IMR-90 (cell line): ENCODE measurements around the gene RFTN2. TPM values are rescaled to one million over a fixed set of nuclear protein-coding genes. Genes with fewer than 3 reads are reported as not detected.
"Not testable (repeated sequence)": the region's sequence is repeated elsewhere in the genome, so short reads cannot be mapped to it uniquely, and the experiment has no call there.

Source experiments
- ATAC-seq: fragments of 200-7000 bp; cut with Tn5 transposase; 2 replicates; pipeline ENCODE4 v1.9.1; 2020; ENCODE audit warnings: low read depth, mild to moderate bottlenecking, moderate library complexity
- BruUV-seq: library from RNA; stranded (reverse); fragments of 400-500 nt; replicated peaks from 2 replicates; lab custom pipeline; 2021; lab: Mats Ljungman, UMichigan
- CTCF ChIA-PET: fragments of 300-600 bp; formaldehyde crosslinking; extraction: SDS; loops from one replicate; lab custom pipeline; 2021; ENCODE audit warnings: antibody characterized with exemption; lab: Yijun Ruan, JAX
- POLR2A ChIA-PET: fragments of 300-600 bp; sonication (Branson Sonifier 250); formaldehyde crosslinking; loops from one replicate; lab custom pipeline; 2022; ENCODE audit warnings: antibody characterized with exemption; ENCODE audit not compliant: unreplicated experiment; lab: Charles Lee
- DNase-seq: peaks from one replicate; pipeline ENCODE4 v3.0.0; 2013
- H2AFZ ChIP-seq: replicated peaks from 2 replicates; pipeline ENCODE3; 2013; ENCODE audit warnings: low read length, mild to moderate bottlenecking; ENCODE audit not compliant: poor library complexity
- H2AK5ac ChIP-seq: 2 replicates; pipeline ENCODE4 v1.6.1; 2013; ENCODE audit warnings: low read depth, low read length, inconsistent platforms
- H2AK9ac ChIP-seq: replicated peaks from 2 replicates; pipeline ENCODE3; 2013; ENCODE audit warnings: mild to moderate bottlenecking, low read depth, low read length, moderate library complexity; ENCODE audit not compliant: poor library complexity
- H2BK120ac ChIP-seq: 2 replicates; pipeline ENCODE4 v1.6.1; 2013; ENCODE audit warnings: low read depth, low read length, inconsistent platforms
- H2BK15ac ChIP-seq: 3 replicates; pipeline ENCODE4 v1.6.1; 2013; ENCODE audit warnings: low read depth, low read length, inconsistent platforms
- H2BK20ac ChIP-seq: 2 replicates; pipeline ENCODE4 v1.6.1; 2013; ENCODE audit warnings: low read depth, mild to moderate bottlenecking, inconsistent platforms, low read length, moderate library complexity
- H2BK5ac ChIP-seq: 2 replicates; pipeline ENCODE4 v1.6.1; 2013; ENCODE audit warnings: mild to moderate bottlenecking, low read depth, low read length, inconsistent platforms; ENCODE audit not compliant: poor library complexity, severe bottlenecking
- H3K14ac ChIP-seq: replicated peaks from 2 replicates; pipeline ENCODE4 v1.6.1; 2013; ENCODE audit warnings: low read depth, low read length, inconsistent platforms
- H3K18ac ChIP-seq: 2 replicates; pipeline ENCODE4 v1.6.1; 2013; ENCODE audit warnings: low read depth, low read length, control low read depth
- H3K23ac ChIP-seq: 2 replicates; pipeline ENCODE4 v1.6.1; 2013; ENCODE audit warnings: low read depth, low read length, inconsistent platforms
- H3K27ac ChIP-seq: 2 replicates; pipeline ENCODE4 v1.5.1; 2013; ENCODE audit warnings: mild to moderate bottlenecking, control low read depth, low read length; ENCODE audit not compliant: insufficient read depth
- H3K27me3 ChIP-seq: 2 replicates; pipeline ENCODE4 v1.6.1; 2013; ENCODE audit warnings: low read length; ENCODE audit not compliant: control insufficient read depth, insufficient read depth
- H3K36me3 ChIP-seq: 2 replicates; pipeline ENCODE4 v1.6.1; 2013; ENCODE audit warnings: low read length, mixed read lengths; ENCODE audit not compliant: control insufficient read depth, insufficient read depth
- H3K4ac ChIP-seq: 2 replicates; pipeline ENCODE4 v1.6.1; 2013; ENCODE audit warnings: low read depth, low read length, inconsistent platforms
- H3K4me1 ChIP-seq: 2 replicates; pipeline ENCODE4 v1.6.1; 2013; ENCODE audit warnings: low read length, mixed read lengths; ENCODE audit not compliant: control insufficient read depth, insufficient read depth
- H3K4me2 ChIP-seq: 2 replicates; pipeline ENCODE4 v1.6.1; 2013; ENCODE audit warnings: low read depth, mild to moderate bottlenecking, control low read depth, low read length, moderate library complexity
- H3K4me3 ChIP-seq: 2 replicates; pipeline ENCODE4 v1.5.1; 2013; ENCODE audit warnings: low read depth, mild to moderate bottlenecking, control low read depth, low read length, moderate library complexity; ENCODE audit not compliant: insufficient read depth
- H3K56ac ChIP-seq: 2 replicates; pipeline ENCODE4 v1.6.1; 2013; ENCODE audit warnings: low read length, inconsistent platforms; ENCODE audit not compliant: insufficient read depth; ENCODE audit errors: extremely low read depth
- H3K79me1 ChIP-seq, 2 experiments: 2 replicates each; pipeline ENCODE4 v1.6.1; 2013; ENCODE audit warnings: low read length in 2 of 2, inconsistent platforms in 1 of 2, low read depth in 1 of 2
- H3K9ac ChIP-seq: 2 replicates; pipeline ENCODE4 v1.6.1; 2013; ENCODE audit warnings: low read depth, low read length, control low read depth
- H3K9me1 ChIP-seq: 2 replicates; pipeline ENCODE4 v1.6.1; 2013; ENCODE audit warnings: low read length, inconsistent platforms; ENCODE audit not compliant: insufficient read depth
- H3K9me3 ChIP-seq: 2 replicates; pipeline ENCODE4 v1.6.1; 2013; ENCODE audit warnings: low read length; ENCODE audit not compliant: control insufficient read depth, insufficient read depth
- H4K20me1 ChIP-seq: 2 replicates; pipeline ENCODE4 v1.6.1; 2013; ENCODE audit warnings: low read length, inconsistent platforms; ENCODE audit not compliant: insufficient read depth
- H4K5ac ChIP-seq: 2 replicates; pipeline ENCODE4 v1.6.1; 2013; ENCODE audit warnings: mild to moderate bottlenecking, low read depth, low read length, control low read depth
- H4K8ac ChIP-seq, 2 experiments: 2 replicates each; pipeline ENCODE4 v1.6.1; 2013; ENCODE audit warnings: low read depth in 2 of 2, low read length in 2 of 2, control low read depth in 1 of 2, inconsistent platforms in 1 of 2
- H4K91ac ChIP-seq: 2 replicates; pipeline ENCODE4 v1.6.1; 2013; ENCODE audit warnings: low read depth, low read length, inconsistent platforms; ENCODE audit not compliant: insufficient read depth
- CHD1 ChIP-seq: IDR thresholded peaks from 2 replicates; pipeline ENCODE4 v1.6.1; 2012; ENCODE audit warnings: low read depth, low read length, improper control_type of control experiment
- FOS ChIP-seq: fragments of 150-350 bp; IDR thresholded peaks from 2 replicates; pipeline ENCODE4 v1.6.1; 2016; ENCODE audit warnings: low read depth, low read length
- MAFK ChIP-seq: IDR thresholded peaks from 2 replicates; pipeline ENCODE4 v1.6.1; 2012; ENCODE audit warnings: low read depth, low read length, improper control_type of control experiment
- MAZ ChIP-seq: IDR thresholded peaks from 2 replicates; pipeline ENCODE4 v1.6.1; 2012; ENCODE audit warnings: low read depth, mild to moderate bottlenecking, low read length, improper control_type of control experiment, moderate library complexity, borderline replicate concordance
- WGBS, 2 experiments: methylation state at CpG; one replicate each; pipeline versions ENCODE4 v1.1.5 to v1.1.7; 2013; ENCODE audit warnings: missing lambda C conversion rate in 2 of 2; ENCODE audit not compliant: insufficient read length in 1 of 2; ENCODE audit errors: extremely low coverage in 2 of 2; 5-methylcytosine and 5-hydroxymethylcytosine counted together
- dilution Hi-C: fragments of 300-500 bp; cut with HindIII; formaldehyde crosslinking; loops from one replicate; pipeline ENCODE4 v1.14.3; 2018; ENCODE audit warnings: low sequenced_read_pairs; ENCODE audit not compliant: unreplicated experiment
- in situ Hi-C: fragments of 300-500 bp; cut with MboI; formaldehyde crosslinking; loops from 3 replicates; pipeline ENCODE4 v1.14.3; 2019; ENCODE audit warnings: low sequenced_read_pairs, inconsistent platforms, mixed read lengths
- intact Hi-C: fragments of 100-400 bp; cut with micrococcal nuclease; formaldehyde crosslinking; loops from 2 replicates; pipeline ENCODE4 v1.10.0; 2022
- polyA plus RNA-seq, 3 experiments: library from polyadenylated mRNA; depleted of rRNA; stranded (reverse); fragments of >200 nt; gene quantifications; 2 replicates each; pipeline ENCODE4 v1.2.3, GENCODE V29; 2012; ENCODE audit warnings: low replicate concordance in 1 of 3
- total RNA-seq: library from RNA; depleted of rRNA; stranded (reverse); fragments of >200 nt; gene quantifications from 2 replicates; pipeline ENCODE4 v1.2.3, GENCODE V29; 2012

The RFTN2 gene
- total and polyA plus RNA-seq, 2 of the 4 experiments (the other 2 are of a cell fraction): 0.44 to 2.3 TPM

GRCh38 chr2:197700960-197701359 is 25.6 kb upstream of the RFTN2 start (continued):
- TF ChIP-seq CHD1 (no peak), MAZ (no peak), FOS (no peak)

GRCh38 chr2:197699724-197700123 is 24.3 kb upstream of the RFTN2 start:
- H4K8ac ChIP-seq, DNase-seq, H2AK5ac ChIP-seq, H4K91ac ChIP-seq, H3K14ac ChIP-seq, dilution Hi-C loops, H3K4me1 ChIP-seq, H3K27me3 ChIP-seq, H3K23ac ChIP-seq, H3K4me2 ChIP-seq, H3K56ac ChIP-seq, H2AK9ac ChIP-seq, H3K9ac ChIP-seq, H2BK5ac ChIP-seq, ATAC-seq, H3K79me1 ChIP-seq, H2AFZ ChIP-seq, H3K9me1 ChIP-seq, POLR2A ChIA-PET, BruUV-seq, H3K36me3 ChIP-seq, H2BK15ac ChIP-seq, H3K4me3 ChIP-seq, H3K27ac ChIP-seq, H2BK120ac ChIP-seq, H4K20me1 ChIP-seq, H2BK20ac ChIP-seq, CTCF ChIA-PET, H3K4ac ChIP-seq, H4K5ac ChIP-seq, H3K18ac ChIP-seq, H3K9me3 ChIP-seq: not testable (repeated sequence)
- intact Hi-C loops (loop anchor here (10.0 kb wide), 2 partner anchors 265 to 575 kb away; partner anchors contain the start of gene SF3B1), in situ Hi-C loops (loop anchor here (10.0 kb wide), 1 partner anchor 185 kb away; the partner anchor contains the start of gene MOB4)
- peak; percentile 11; the same call in 1 of the 2 replicates for TF ChIP-seq MAFK

DNA sequence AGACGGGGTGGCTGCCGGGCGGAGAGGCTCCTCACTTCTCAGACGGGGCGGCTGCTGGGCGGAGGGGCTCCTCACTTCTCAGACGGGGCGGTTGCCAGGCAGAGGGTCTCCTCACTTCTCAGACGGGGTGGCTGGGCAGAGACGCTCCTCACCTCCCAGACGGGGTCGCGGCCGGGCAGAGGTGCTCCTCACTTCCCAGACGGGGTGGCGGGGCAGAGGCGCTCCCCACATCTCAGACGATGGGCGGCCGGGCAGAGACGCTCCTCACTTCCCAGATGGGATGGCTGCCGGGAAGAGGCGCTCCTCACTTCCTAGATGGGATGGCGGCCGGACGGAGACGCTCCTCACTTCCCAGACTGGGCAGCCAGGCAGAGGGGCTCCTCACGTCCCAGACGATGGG is 21.2 kb upstream of the RFTN2 start:
- H3K18ac ChIP-seq, H2BK5ac ChIP-seq, H2AK9ac ChIP-seq, H3K4ac ChIP-seq, H3K79me1 ChIP-seq, DNase-seq, ATAC-seq, POLR2A ChIA-PET, H4K8ac ChIP-seq, H2BK120ac ChIP-seq, H3K9me3 ChIP-seq, intact Hi-C loops, H2AK5ac ChIP-seq, H3K36me3 ChIP-seq, BruUV-seq, dilution Hi-C loops, H3K27ac ChIP-seq, H3K4me3 ChIP-seq, H4K20me1 ChIP-seq, H3K56ac ChIP-seq, H2BK15ac ChIP-seq, in situ Hi-C loops, H3K23ac ChIP-seq, CTCF ChIA-PET, H3K4me1 ChIP-seq, H3K14ac ChIP-seq, H3K27me3 ChIP-seq, H4K5ac ChIP-seq, H2AFZ ChIP-seq, H3K9ac ChIP-seq, H4K91ac ChIP-seq, H2BK20ac ChIP-seq, H3K9me1 ChIP-seq, H3K4me2 ChIP-seq: not testable (repeated sequence)
- WGBS, 2 experiments: no CpG with 5 or more reads among the region's 29 CpGs
